Endothelial cell of umbilical vein (primary cell): ENCODE results near the gene HSD17B2.

ENCODE experiments used
- EZH2 ChIP-seq: IDR thresholded peaks from 2 replicates; pipeline ENCODE4 v1.6.1; 2012; ENCODE audit warnings: borderline replicate concordance, low read depth, mild to moderate bottlenecking, moderate library complexity, low read length, inconsistent platforms; ENCODE audit not compliant: severe bottlenecking
- JUN ChIP-seq: IDR thresholded peaks from 2 replicates; pipeline ENCODE4 v1.6.1; 2011; ENCODE audit warnings: borderline replicate concordance, low read depth; ENCODE audit not compliant: insufficient read length, insufficient read depth
- POLR2A ChIP-seq: IDR thresholded peaks from 2 replicates; pipeline ENCODE4 v1.6.1; 2012; ENCODE audit warnings: low read depth, mild to moderate bottlenecking, control low read depth, low read length
- POLR2AphosphoS5 ChIP-seq: IDR thresholded peaks from 2 replicates; pipeline ENCODE4 v1.6.1; 2012; ENCODE audit warnings: low read depth, mild to moderate bottlenecking, control low read depth, low read length, moderate library complexity; ENCODE audit not compliant: insufficient read depth
- TF ChIP-seq, protein P1 (sequence below), 2 donors: IDR thresholded peaks; 1 replicate in 1 of 2; 2 replicates in 1 of 2; pipeline ENCODE4 v1.5.1; 2011; ENCODE audit warnings: low read length in 2 of 2, mild to moderate bottlenecking in 2 of 2, moderate library complexity in 2 of 2, control low read depth in 1 of 2, inconsistent platforms in 1 of 2, low read depth in 1 of 2; ENCODE audit not compliant: insufficient read depth in 1 of 2; ENCODE audit errors: extremely low read depth in 1 of 2

DNA sequence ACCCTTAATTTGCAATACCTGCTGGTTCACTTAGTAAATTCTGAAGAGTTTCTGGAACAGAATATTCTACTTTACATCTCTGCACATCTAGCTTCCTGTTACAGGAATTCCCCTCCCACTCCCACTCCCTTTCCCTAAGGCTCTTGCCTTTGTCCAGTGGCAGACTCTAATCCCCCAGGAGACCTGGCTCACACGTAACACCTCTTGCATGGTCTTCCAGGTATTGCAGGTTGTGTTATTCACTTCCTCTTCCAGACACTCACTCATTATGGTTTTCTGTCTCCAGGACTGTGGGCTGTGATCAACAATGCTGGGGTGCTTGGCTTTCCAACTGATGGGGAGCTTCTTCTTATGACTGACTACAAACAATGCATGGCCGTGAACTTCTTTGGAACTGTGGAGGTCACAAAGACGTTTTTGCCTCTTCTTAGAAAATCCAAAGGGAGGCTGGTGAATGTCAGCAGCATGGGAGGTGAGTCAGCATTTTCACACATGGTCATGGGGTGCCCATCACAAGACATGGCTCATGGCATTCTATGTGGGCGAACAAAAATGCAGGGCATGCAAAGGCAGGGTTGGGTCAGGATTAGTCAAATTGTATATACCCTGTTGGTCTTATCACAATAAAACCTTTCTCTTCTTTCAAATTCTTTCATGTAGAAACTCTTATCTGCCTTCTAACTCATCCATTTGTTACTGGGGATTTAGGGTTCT lies 35.8 kb downstream of the HSD17B2 start:
- TF ChIP-seq, protein P1, sequence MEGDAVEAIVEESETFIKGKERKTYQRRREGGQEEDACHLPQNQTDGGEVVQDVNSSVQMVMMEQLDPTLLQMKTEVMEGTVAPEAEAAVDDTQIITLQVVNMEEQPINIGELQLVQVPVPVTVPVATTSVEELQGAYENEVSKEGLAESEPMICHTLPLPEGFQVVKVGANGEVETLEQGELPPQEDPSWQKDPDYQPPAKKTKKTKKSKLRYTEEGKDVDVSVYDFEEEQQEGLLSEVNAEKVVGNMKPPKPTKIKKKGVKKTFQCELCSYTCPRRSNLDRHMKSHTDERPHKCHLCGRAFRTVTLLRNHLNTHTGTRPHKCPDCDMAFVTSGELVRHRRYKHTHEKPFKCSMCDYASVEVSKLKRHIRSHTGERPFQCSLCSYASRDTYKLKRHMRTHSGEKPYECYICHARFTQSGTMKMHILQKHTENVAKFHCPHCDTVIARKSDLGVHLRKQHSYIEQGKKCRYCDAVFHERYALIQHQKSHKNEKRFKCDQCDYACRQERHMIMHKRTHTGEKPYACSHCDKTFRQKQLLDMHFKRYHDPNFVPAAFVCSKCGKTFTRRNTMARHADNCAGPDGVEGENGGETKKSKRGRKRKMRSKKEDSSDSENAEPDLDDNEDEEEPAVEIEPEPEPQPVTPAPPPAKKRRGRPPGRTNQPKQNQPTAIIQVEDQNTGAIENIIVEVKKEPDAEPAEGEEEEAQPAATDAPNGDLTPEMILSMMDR (IDR thresholded peaks at IDR 0.05; ENCODE audit: extremely low read depth in 1 of 2, insufficient read depth in 1 of 2, low read depth in 1 of 2, low read length in 2 of 2): no peak
- TF ChIP-seq EZH2 (no peak), POLR2A (no peak), JUN (no peak), POLR2AphosphoS5 (no peak)
